SIG-M5 (cell line): ENCODE results near the gene NANOS1.

Experiments used
- DNase-seq: peaks from one replicate; lab custom pipeline; 2025; lab: John Stamatoyannopoulos, UW

NANOS1 gene

GRCh38 chr10:119061352-119061751 lies 31.8 kb downstream of the NANOS1 start:
- no peak for DNase-seq

DNA sequence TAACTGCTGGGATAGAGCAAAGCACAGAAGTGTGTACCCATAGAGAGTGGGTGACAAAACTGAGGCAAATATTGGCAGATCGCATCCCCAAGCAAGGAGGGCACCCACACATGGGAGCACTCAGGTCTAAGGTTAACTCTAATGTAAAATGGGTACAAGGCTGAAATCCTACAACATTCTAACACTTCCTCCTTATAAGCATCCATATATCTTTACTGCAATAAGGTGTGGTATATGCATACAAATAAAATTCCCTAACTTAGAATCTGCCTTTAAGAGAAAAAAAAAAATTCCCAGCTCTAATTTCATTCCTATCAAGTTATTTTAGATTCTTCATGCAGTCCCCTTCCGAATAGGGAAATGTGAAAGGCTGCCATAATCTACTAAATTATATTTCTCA lies 32.4 kb downstream of the NANOS1 start:
- no peak for DNase-seq

DNA sequence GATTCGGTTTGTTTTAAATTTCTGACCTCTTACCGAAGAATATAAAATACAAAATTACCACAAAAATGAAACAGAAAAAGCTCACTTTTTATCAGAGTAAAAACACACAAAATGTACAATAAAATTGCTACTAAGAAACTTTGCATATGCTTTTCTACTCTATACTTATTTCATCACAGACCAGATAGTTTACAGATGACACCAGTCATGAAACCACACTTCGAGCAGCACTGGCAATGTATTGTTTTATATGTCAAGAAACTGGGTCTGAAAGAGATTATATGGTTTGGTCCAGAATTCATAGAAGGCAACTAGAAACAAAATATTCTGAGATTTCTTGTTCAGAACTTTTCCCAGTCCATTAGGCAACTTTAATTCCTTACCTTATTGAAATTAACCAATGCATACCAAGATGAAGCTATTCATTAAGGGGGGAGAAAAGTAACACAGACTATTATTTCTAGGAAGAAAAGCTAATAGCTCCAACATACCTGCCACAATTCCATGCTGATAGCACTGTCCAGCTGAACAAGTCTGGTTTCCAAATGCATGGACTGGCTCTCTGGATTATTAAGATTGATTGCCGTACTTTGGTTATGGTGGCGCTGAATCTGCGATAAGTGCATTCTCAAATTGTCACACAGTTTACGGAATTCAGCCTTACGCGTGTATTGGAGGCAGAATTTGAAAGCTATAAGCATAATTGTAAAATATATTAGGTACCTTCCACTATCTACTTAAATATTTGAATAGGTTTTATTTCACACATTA lies 41.1 kb downstream of the NANOS1 start:
- DNase-seq: no peak

DNA sequence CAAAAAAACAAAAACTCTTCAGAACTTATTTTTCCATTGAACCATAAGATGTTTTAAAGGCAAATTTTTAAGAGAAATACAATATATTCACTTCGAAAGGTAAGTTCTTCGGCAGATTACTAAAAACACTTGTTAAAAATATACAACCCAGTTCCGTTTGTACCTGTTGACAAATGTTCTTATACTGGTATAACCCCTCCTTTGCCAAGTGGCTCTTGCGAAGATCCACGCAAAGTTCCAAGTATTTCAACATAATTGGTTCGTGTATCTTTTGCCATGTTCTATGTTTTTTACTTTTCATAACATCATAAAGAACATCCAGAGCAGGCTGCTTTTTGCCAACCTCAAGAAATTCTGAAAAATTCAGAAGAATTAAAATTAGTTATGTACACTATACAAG lies 44.1 kb downstream of the NANOS1 start:
- DNase-seq: no peak

DNA sequence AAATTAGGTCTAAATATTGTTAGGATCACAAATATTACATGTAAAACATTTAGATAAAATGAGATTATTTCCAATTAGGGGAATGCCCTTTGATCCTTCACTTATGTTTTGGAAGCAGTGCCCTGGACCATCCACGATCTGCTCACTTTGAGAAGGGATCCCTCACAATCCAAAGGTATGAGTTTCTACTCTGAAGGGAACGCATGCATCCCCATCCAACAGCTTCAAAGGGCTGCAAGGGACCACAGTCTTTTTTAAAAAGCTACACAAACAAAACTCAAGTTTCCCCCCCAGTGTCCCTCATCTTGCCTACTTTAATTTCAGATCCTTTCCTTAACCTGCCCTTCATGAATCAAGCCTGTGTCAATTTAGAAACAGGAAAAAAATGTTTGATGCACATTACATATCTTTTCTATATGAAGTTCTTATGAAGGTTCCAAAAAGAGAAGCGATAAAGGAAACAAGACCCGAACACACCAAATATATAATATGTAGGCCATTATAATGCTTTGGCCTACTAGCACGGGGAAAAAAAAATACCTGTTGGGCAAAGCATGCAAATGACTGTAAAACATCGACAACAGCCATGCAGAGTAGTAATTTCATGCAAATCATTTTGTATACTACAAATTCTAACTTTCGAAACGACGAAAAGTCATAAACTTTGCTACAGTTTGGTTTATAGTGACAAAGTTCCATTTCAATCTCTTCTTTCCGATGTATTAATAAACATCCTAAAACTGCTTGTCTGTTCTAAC lies 49.1 kb downstream of the NANOS1 start:
- no peak for DNase-seq

DNA sequence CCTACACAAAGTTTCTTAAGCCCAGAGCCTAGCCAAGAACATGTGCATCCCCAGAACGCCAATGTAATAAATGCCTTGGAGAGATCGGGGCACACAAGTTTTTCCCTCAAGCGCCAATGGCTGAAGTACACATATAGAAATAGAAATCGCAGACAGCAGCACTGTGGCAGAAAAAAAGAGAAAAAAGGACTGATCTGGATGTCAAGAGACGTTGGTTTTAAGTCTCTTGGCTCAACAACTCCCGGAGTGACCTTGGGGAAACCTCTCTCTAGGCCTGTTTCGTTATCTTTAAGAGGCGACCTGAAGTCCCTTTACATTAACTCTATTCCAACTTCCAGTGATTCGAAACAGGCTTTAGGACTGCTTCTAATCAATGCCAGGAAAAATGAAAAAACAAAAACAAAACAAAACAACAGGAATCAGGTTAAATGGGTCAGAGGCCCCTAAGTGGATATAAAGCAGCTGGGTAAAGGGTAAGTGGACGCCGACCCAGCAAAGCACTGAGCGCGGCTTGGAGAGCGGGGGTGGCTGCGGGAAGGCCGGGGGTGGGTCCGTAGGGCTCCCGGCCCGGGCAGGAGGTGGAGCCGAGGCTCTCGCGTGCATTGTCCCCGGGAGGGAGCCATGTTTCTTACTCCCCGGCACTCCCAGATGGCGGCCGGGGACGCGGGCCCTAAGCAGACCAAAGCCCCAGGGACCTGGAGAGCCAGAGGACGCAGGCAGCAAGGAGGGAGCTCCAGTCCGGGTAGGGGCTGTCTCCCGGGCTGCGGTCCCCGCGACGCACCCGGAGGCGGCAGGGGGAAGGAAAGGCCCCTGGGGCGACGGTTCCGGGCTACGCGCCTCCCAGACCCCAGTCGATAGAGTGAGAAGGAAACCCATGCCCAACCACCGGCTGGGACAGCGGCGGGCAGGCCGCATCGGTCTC lies 50.3 kb downstream of the NANOS1 start:
- DNase-seq: no peak

GRCh38 chr10:119080521-119081259 lies 51.2 kb downstream of the NANOS1 start, which contains the start of gene EIF3A:
EIF3A (minus strand) TSS chr10:119080817; CDS start chr10:119080676, 141 bp downstream.
- peak; percentile 22 for DNase-seq
